NCI-H2107 treated with DMSO at 0.1 percent for 48 hours (cell line): ENCODE results near the gene SLC46A1.
A peak's percentile ranks its signal among the peaks of the same experiment; 100 is the strongest.

ENCODE experiments used
- DNase-seq: peaks from one replicate; lab custom pipeline; 2025; ENCODE audit not compliant: unreplicated experiment; lab: John Stamatoyannopoulos, UW

The SLC46A1 gene

GRCh38 chr17:28384281-28385036, 21.6 kb downstream of the SLC46A1 start:
- DNase-seq = no peak

- no peak for DNase-seq
Observed at GRCh38 chr17:28381141-28381825, 24.7 kb downstream of the SLC46A1 start.

GRCh38 chr17:28379814-28380801, 25.9 kb downstream of the SLC46A1 start:
- DNase-seq = no peak

GRCh38 chr17:28372945-28373274, 33.1 kb downstream of the SLC46A1 start:
- no peak for DNase-seq

GRCh38 chr17:28372203-28372944, 33.6 kb downstream of the SLC46A1 start:
- no peak for DNase-seq

GRCh38 chr17:28371245-28372202, 34.5 kb downstream of the SLC46A1 start, which contains the start of gene SARM1:
Gene SARM1 (plus strand): TSS chr17:28371694. CDS start chr17:28372033, 339 bp downstream.
- DNase-seq = peak; percentile 56

GRCh38 chr17:28370744-28371103, 35.3 kb downstream of the SLC46A1 start:
- DNase-seq = no peak

GRCh38 chr17:28370035-28370743, 35.8 kb downstream of the SLC46A1 start, which contains the start of gene VTN:
Gene VTN (minus strand): TSS chr17:28370307. CDS start chr17:28370203, 104 bp downstream.
- DNase-seq = no peak

GRCh38 chr17:28369684-28370034, 36.4 kb downstream of the SLC46A1 start:
- DNase-seq = no peak

- DNase-seq = no peak
Observed at GRCh38 chr17:28368915-28369683, 36.9 kb downstream of the SLC46A1 start.

GRCh38 chr17:28368306-28368831, 37.6 kb downstream of the SLC46A1 start:
- no peak for DNase-seq

- DNase-seq = no peak
Observed at GRCh38 chr17:28367641-28368305, 38.2 kb downstream of the SLC46A1 start.

- no peak for DNase-seq
Observed at GRCh38 chr17:28366605-28367004, 39.4 kb downstream of the SLC46A1 start.

- DNase-seq = no peak
Observed at GRCh38 chr17:28365487-28365886, 40.5 kb downstream of the SLC46A1 start.

GRCh38 chr17:28364665-28365363, 41.2 kb downstream of the SLC46A1 start, which contains the start of gene SEBOX:
Gene SEBOX (minus strand): TSS chr17:28365199. CDS start chr17:28365151, 48 bp downstream.
- no peak for DNase-seq

- DNase-seq = no peak
Observed at GRCh38 chr17:28363776-28364650, 42.0 kb downstream of the SLC46A1 start.
